ENCODE measurements around the gene DYRK2. TPM values are rescaled to one million over a fixed set of nuclear protein-coding genes. Genes with fewer than 3 reads are reported as not detected.

DYRK2 gene
- total and polyA plus RNA-seq, 2 donors (not counting 3 experiments of a cell fraction or from before 2014, with no cell fraction given), result 4.5 to 11.0 TPM

DNA sequence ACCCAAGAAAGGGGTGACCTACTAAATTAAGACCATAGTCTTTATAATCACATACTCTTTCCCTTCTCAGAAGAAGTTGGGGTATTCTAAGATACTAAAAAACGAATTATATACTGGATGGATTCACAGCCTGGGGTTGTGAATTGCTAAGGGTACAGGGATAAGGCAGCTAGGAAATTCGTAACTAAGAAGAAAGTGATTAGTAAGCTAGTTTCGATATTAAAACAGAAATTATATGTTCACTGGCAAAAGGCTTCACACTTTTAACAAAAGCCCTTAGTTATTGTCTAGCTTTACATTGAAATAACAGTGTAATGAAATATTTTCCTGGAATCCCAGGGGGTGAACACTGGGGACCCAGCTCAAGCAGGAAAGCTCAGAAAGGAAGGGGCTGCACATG, 35.5 kb upstream of the DYRK2 start:
- intact Hi-C loops (cut with micrococcal nuclease) (no loop called here), dilution Hi-C loops (cut with MboI; ENCODE audit: extremely low pct_ligation_motif_present, low sequenced_read_pairs) (no loop called here)
- Histone ChIP-seq H3K4me3 (replicated peaks in 1 of 3; ENCODE audit: insufficient read depth in 1 of 3, low read depth in 1 of 3, low read length in 3 of 3) (no peak overlapping the region), H3K4me1 (ENCODE audit: control insufficient read depth, extremely low read depth, insufficient read depth, low read length) (no peaks in the 10 kb centered on the region), H3K9ac (replicated peaks; ENCODE audit: extremely low read depth, insufficient read depth, low read length) (no peak overlapping the region), H3K27me3 (ENCODE audit: control insufficient read depth in 2 of 2, insufficient read depth in 2 of 2, low read length in 2 of 2) (no peaks in the 10 kb centered on the region), H3K4me2 (ENCODE audit: insufficient read depth, low read length) (no peak overlapping the region), H3K79me2 (ENCODE audit: control insufficient read depth, insufficient read depth, low read length) (no peaks in the 10 kb centered on the region), H4K20me1 (replicated peaks; ENCODE audit: control insufficient read depth, extremely low read depth, insufficient read depth, low read length) (no peaks in the 10 kb centered on the region), H3K9me1 (replicated peaks; ENCODE audit: control insufficient read depth, extremely low read depth, insufficient read depth, low read length) (no peaks in the 10 kb centered on the region), H3K9me3 (replicated peaks; ENCODE audit: control insufficient read depth, insufficient read depth, low read length) (no peaks in the 10 kb centered on the region), H2AFZ (ENCODE audit: low read depth, low read length) (no peak overlapping the region), H3K27ac (ENCODE audit: insufficient read depth, low read depth, low read length) (no peak overlapping the region), H3K36me3 (ENCODE audit: control insufficient read depth in 2 of 2, extremely low read depth in 1 of 2, insufficient read depth in 2 of 2, low read length in 2 of 2) (no peaks in the 10 kb centered on the region)
- no peak for DNase-seq (ENCODE audit: low read depth, low spot score)
- no peak for FAIRE-seq
- BruUV-seq (replicated peaks), result no TSS peak
- CTCF ChIA-PET, result no interaction called here
- TF ChIP-seq, protein P1, sequence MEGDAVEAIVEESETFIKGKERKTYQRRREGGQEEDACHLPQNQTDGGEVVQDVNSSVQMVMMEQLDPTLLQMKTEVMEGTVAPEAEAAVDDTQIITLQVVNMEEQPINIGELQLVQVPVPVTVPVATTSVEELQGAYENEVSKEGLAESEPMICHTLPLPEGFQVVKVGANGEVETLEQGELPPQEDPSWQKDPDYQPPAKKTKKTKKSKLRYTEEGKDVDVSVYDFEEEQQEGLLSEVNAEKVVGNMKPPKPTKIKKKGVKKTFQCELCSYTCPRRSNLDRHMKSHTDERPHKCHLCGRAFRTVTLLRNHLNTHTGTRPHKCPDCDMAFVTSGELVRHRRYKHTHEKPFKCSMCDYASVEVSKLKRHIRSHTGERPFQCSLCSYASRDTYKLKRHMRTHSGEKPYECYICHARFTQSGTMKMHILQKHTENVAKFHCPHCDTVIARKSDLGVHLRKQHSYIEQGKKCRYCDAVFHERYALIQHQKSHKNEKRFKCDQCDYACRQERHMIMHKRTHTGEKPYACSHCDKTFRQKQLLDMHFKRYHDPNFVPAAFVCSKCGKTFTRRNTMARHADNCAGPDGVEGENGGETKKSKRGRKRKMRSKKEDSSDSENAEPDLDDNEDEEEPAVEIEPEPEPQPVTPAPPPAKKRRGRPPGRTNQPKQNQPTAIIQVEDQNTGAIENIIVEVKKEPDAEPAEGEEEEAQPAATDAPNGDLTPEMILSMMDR (IDR thresholded peaks at IDR 0.05; ENCODE audit: extremely low read depth in 1 of 2, insufficient read depth in 1 of 2, low read depth in 1 of 2, low read length in 2 of 2), result no peak
- POLR2A ChIA-PET, result no interaction called here

GRCh38 chr12:67617629-67618028, 30.9 kb upstream of the DYRK2 start:
- DNase-seq (ENCODE audit: low read depth, low spot score) (no peak), FAIRE-seq (no peak)
- Histone ChIP-seq H3K27ac (ENCODE audit: insufficient read depth, low read depth, low read length) (no peak overlapping the region), H3K4me3 (replicated peaks in 1 of 3; ENCODE audit: insufficient read depth in 1 of 3, low read depth in 1 of 3, low read length in 3 of 3) (no peak overlapping the region), H3K9me1 (replicated peaks; ENCODE audit: control insufficient read depth, extremely low read depth, insufficient read depth, low read length) (no peaks in the 10 kb centered on the region), H3K36me3 (ENCODE audit: control insufficient read depth in 2 of 2, extremely low read depth in 1 of 2, insufficient read depth in 2 of 2, low read length in 2 of 2) (no peaks in the 10 kb centered on the region), H3K9me3 (replicated peaks; ENCODE audit: control insufficient read depth, insufficient read depth, low read length) (no peaks in the 10 kb centered on the region), H3K27me3 (ENCODE audit: control insufficient read depth in 2 of 2, insufficient read depth in 2 of 2, low read length in 2 of 2) (no peaks in the 10 kb centered on the region), H3K4me1 (ENCODE audit: control insufficient read depth, extremely low read depth, insufficient read depth, low read length) (no peaks in the 10 kb centered on the region), H3K9ac (replicated peaks; ENCODE audit: extremely low read depth, insufficient read depth, low read length) (no peak overlapping the region), H3K4me2 (ENCODE audit: insufficient read depth, low read length) (no peak overlapping the region), H2AFZ (ENCODE audit: low read depth, low read length) (no peak overlapping the region), H3K79me2 (ENCODE audit: control insufficient read depth, insufficient read depth, low read length) (no peaks in the 10 kb centered on the region), H4K20me1 (replicated peaks; ENCODE audit: control insufficient read depth, extremely low read depth, insufficient read depth, low read length) (no peaks in the 10 kb centered on the region)
- CTCF ChIA-PET, result no interaction called here
- no TSS peak for BruUV-seq (replicated peaks)
- POLR2A ChIA-PET, result no interaction called here
- no peak for TF ChIP-seq FOS (IDR thresholded peaks at IDR 0.05; ENCODE audit: borderline replicate concordance, insufficient read depth, low read length)
- no peak for TF ChIP-seq EZH2 (IDR thresholded peaks at IDR 0.05; ENCODE audit: borderline replicate concordance, low read depth, low read length, severe bottlenecking)
- intact Hi-C loops (cut with micrococcal nuclease) (no loop called here), dilution Hi-C loops (cut with MboI; ENCODE audit: extremely low pct_ligation_motif_present, low sequenced_read_pairs) (no loop called here)
